ENCODE data around the gene MAST1.
"Not testable (repeated sequence)": the region's sequence is repeated elsewhere in the genome, so short reads cannot be mapped to it uniquely, and the experiment has no call there.

MAST1 gene

GRCh38 chr19:12801466-12802266, 36.6 kb upstream of the MAST1 start, which contains the start of the genes PRDX2 and THSD8:
Gene PRDX2, minus strand, starts transcription at chr19:12801800. Its CDS starts 539 bp downstream, at chr19:12801261.
Gene THSD8, plus strand, starts transcription at chr19:12802069. Its CDS starts 3 bp downstream, at chr19:12802072.
- DNase-seq = peak; percentile 88

- no peak for DNase-seq
Observed at GRCh38 chr19:12802267-12803106, 35.8 kb upstream of the MAST1 start.

GRCh38 chr19:12804051-12804450, 34.3 kb upstream of the MAST1 start:
- no peak for DNase-seq

GRCh38 chr19:12806242-12807081, 31.9 kb upstream of the MAST1 start, which contains the start of gene RNASEH2A:
Gene RNASEH2A, plus strand, starts transcription at chr19:12806584. Its CDS starts 90 bp downstream, at chr19:12806674.
- DNase-seq = peak; percentile 90

GRCh38 chr19:12815088-12815487, 23.2 kb upstream of the MAST1 start:
- DNase-seq = no peak

- not testable (repeated sequence) for DNase-seq
Observed at GRCh38 chr19:12817188-12817587, 21.1 kb upstream of the MAST1 start.

- not testable (repeated sequence) for DNase-seq
Observed at GRCh38 chr19:12817810-12818209, 20.5 kb upstream of the MAST1 start.

- DNase-seq = no peak
Observed at GRCh38 chr19:12821761-12822160, 16.6 kb upstream of the MAST1 start.

GRCh38 chr19:12825254-12826131, 12.8 kb upstream of the MAST1 start:
- no peak for DNase-seq

- peak; percentile 84 for DNase-seq
Observed at GRCh38 chr19:12828494-12828893, 9.8 kb upstream of the MAST1 start.

GRCh38 chr19:12833418-12833737, 4.9 kb upstream of the MAST1 start:
- no peak for DNase-seq

- DNase-seq = peak; percentile 78
Observed at GRCh38 chr19:12833738-12834565, 4.4 kb upstream of the MAST1 start.

- no peak for DNase-seq
Observed at GRCh38 chr19:12834566-12834943, 3.8 kb upstream of the MAST1 start, which contains the start of gene RTBDN. Gene RTBDN, minus strand, starts transcription at chr19:12834579. Its CDS starts 4,600 bp downstream, at chr19:12829979.

GRCh38 chr19:12834976-12835757, 3.1 kb upstream of the MAST1 start:
- peak; percentile 53 for DNase-seq

GRCh38 chr19:12836529-12836863, 1.8 kb upstream of the MAST1 start:
- no peak for DNase-seq

- DNase-seq = no peak
Observed at GRCh38 chr19:12837225-12837624, 1.1 kb upstream of the MAST1 start.

- no peak for DNase-seq
Observed at GRCh38 chr19:12838886-12839756, 806 bp downstream of the MAST1 start.

- peak; percentile 76 for DNase-seq
Observed at GRCh38 chr19:12840091-12841079, 2.1 kb downstream of the MAST1 start.
